Measurements from ENCODE around the gene ECEL1.

- TF ChIP-seq CTCF (IDR thresholded peaks at IDR 0.05) = no peak
- TF ChIP-seq POLR2A (IDR thresholded peaks at IDR 0.05) = no peak
Observed at GRCh38 chr2:232432598-232433184, 54.9 kb downstream of the ECEL1 start.

Measured in uterus (tissue), 2 donors.